PC-9 (cell line): ENCODE data around the gene MX2. TPM values are rescaled to one million over a fixed set of nuclear protein-coding genes. Genes with fewer than 3 reads are reported as not detected.

Experiments
- BruUV-seq: library from RNA; stranded (reverse); fragments of 400-500 nt; replicated peaks from 2 replicates; lab custom pipeline; 2021; lab: Mats Ljungman, UMichigan
- CTCF ChIA-PET: fragments of 300-600 bp; sonication (Branson Sonifier 250); formaldehyde crosslinking; loops from one replicate; lab custom pipeline; 2022; ENCODE audit warnings: antibody characterized with exemption; lab: Charles Lee
- POLR2A ChIA-PET: fragments of 300-600 bp; sonication (Branson Sonifier 250); formaldehyde crosslinking; loops from one replicate; lab custom pipeline; 2022; ENCODE audit warnings: antibody characterized with exemption; ENCODE audit not compliant: unreplicated experiment; lab: Charles Lee
- DNase-seq, 2 experiments: peaks; one replicate each; pipeline versions ENCODE4 v3.0.0 to v3.0.0-alpha.2; 2015 to 2022; ENCODE audit warnings: mixed read lengths in 1 of 2
- H2AFZ ChIP-seq: fragments of 200-600 bp; sonication (generic); 2 replicates; pipeline ENCODE4 v1.8.1; 2017; ENCODE audit warnings: antibody characterized with exemption
- H3F3A ChIP-seq: fragments of 200-600 bp; sonication (generic); 2 replicates; pipeline ENCODE4 v1.8.1; 2017; ENCODE audit warnings: antibody characterized with exemption, mild to moderate bottlenecking, low read depth; ENCODE audit not compliant: insufficient read depth
- H3K27ac ChIP-seq: fragments of 200-600 bp; sonication (generic); 2 replicates; pipeline ENCODE4 v1.6.1; 2016; ENCODE audit warnings: mixed run types
- H3K27me3 ChIP-seq: fragments of 200-600 bp; sonication (generic); 2 replicates; pipeline ENCODE4 v1.6.1; 2016; ENCODE audit warnings: low read depth, mixed run types; ENCODE audit not compliant: insufficient read depth
- H3K36me3 ChIP-seq: fragments of 200-600 bp; sonication (generic); 2 replicates; pipeline ENCODE4 v1.6.1; 2016; ENCODE audit warnings: low read depth, mixed run types
- H3K4me1 ChIP-seq: fragments of 200-600 bp; sonication (generic); replicated peaks from 2 replicates; pipeline ENCODE4 v1.6.1; 2016; ENCODE audit warnings: mixed run types; ENCODE audit not compliant: insufficient read depth
- H3K4me2 ChIP-seq: fragments of 200-600 bp; sonication (generic); 2 replicates; pipeline ENCODE4 v1.6.1; 2017; ENCODE audit warnings: mixed run types
- H3K4me3 ChIP-seq: fragments of 200-600 bp; sonication (generic); 2 replicates; pipeline ENCODE4 v1.6.1; 2016; ENCODE audit warnings: mixed run types
- H3K79me2 ChIP-seq: fragments of 200-600 bp; sonication (generic); 2 replicates; pipeline ENCODE4 v1.6.1; 2017; ENCODE audit warnings: low read depth, mixed run types
- H3K9me2 ChIP-seq: fragments of 200-600 bp; sonication (generic); 2 replicates; pipeline ENCODE4 v1.8.1; 2017; ENCODE audit warnings: mild to moderate bottlenecking; ENCODE audit not compliant: insufficient read depth
- H3K9me3 ChIP-seq: fragments of 200-600 bp; sonication (generic); 2 replicates; pipeline ENCODE4 v1.8.1; 2016; ENCODE audit warnings: low read depth; ENCODE audit not compliant: insufficient read depth
- H4K20me1 ChIP-seq: fragments of 200-600 bp; sonication (generic); 2 replicates; pipeline ENCODE4 v1.8.1; 2017; ENCODE audit not compliant: insufficient read depth
- CTCF ChIP-seq: fragments of 200-600 bp; sonication (generic); conservative IDR thresholded peaks from 2 replicates; pipeline ENCODE4 v1.6.1; 2017; ENCODE audit warnings: mixed run types, antibody characterized with exemption, mild to moderate bottlenecking, moderate library complexity
- EZH2 ChIP-seq: fragments of 200-600 bp; sonication (generic); IDR thresholded peaks from 2 replicates; pipeline ENCODE4 v1.8.0; 2017; ENCODE audit warnings: antibody characterized with exemption, low read depth
- intact Hi-C: fragments of 100-400 bp; cut with micrococcal nuclease; formaldehyde crosslinking; loops from one replicate; pipeline ENCODE4 v1.10.0; 2022; ENCODE audit not compliant: unreplicated experiment
- total RNA-seq: library from RNA; stranded (reverse); gene quantifications from 2 replicates; pipeline ENCODE4 v1.2.3, GENCODE V29; 2021

MX2 gene
- total RNA-seq, 1 experiment from 2014 or later = 2.5 TPM

GRCh38 chr21:41442481-41443186 is 80.8 kb downstream of the MX2 start:
- no TSS peak for BruUV-seq
- Histone ChIP-seq H2AFZ (no peak overlapping the region), H3K4me2 (no peak overlapping the region), H3K27ac (no peak overlapping the region), H3K27me3 (no peaks in the 10 kb centered on the region), H3K4me1 (no peaks in the 10 kb centered on the region), H3F3A (no peaks in the 10 kb centered on the region), H3K9me3 (no peaks in the 10 kb centered on the region), H4K20me1 (no peaks in the 10 kb centered on the region), H3K36me3 (no peaks in the 10 kb centered on the region), H3K79me2 (no peaks in the 10 kb centered on the region), H3K4me3 (no peak overlapping the region), H3K9me2 (no peaks in the 10 kb centered on the region)
- ChIA-PET POLR2A (no interaction called here), CTCF (no interaction called here)
- TF ChIP-seq CTCF (no peak), EZH2 (no peak)
- intact Hi-C loops = no loop called here
- DNase-seq = no peak

- intact Hi-C loops = no loop called here
Observed at GRCh38 chr21:41443562-41443961, 81.7 kb downstream of the MX2 start.

GRCh38 chr21:41444703-41445464 is 83.1 kb downstream of the MX2 start:
- H3K79me2 ChIP-seq = no peaks in the 10 kb centered on the region
- no peaks in the 10 kb centered on the region for H4K20me1 ChIP-seq
- no peaks in the 10 kb centered on the region for H3K4me1 ChIP-seq
- no TSS peak for BruUV-seq
- POLR2A ChIA-PET = no interaction called here
- no peak overlapping the region for H3K27ac ChIP-seq
- no peak overlapping the region for H2AFZ ChIP-seq
- no peaks in the 10 kb centered on the region for H3K9me3 ChIP-seq
- no peaks in the 10 kb centered on the region for H3K36me3 ChIP-seq
- H3K4me2 ChIP-seq = no peak overlapping the region
- H3F3A ChIP-seq = no peaks in the 10 kb centered on the region
- TF ChIP-seq CTCF = no peak
- no peak for TF ChIP-seq EZH2
- no peaks in the 10 kb centered on the region for H3K9me2 ChIP-seq
- intact Hi-C loops = no loop called here
- H3K4me3 ChIP-seq = no peak overlapping the region
- H3K27me3 ChIP-seq = no peaks in the 10 kb centered on the region
- CTCF ChIA-PET = no interaction called here
- DNase-seq = no peak

More at GRCh38 chr21:41443562-41443961, 81.7 kb downstream of the MX2 start:
- no peak for DNase-seq
- H3K9me2 ChIP-seq = no peaks in the 10 kb centered on the region
- no peaks in the 10 kb centered on the region for H3K9me3 ChIP-seq
- no peaks in the 10 kb centered on the region for H3K79me2 ChIP-seq
- H2AFZ ChIP-seq = no peak overlapping the region
- H3F3A ChIP-seq = no peaks in the 10 kb centered on the region
- H3K27ac ChIP-seq = no peak overlapping the region
- H3K4me1 ChIP-seq = no peaks in the 10 kb centered on the region
- TF ChIP-seq CTCF (no peak), EZH2 (no peak)
- no peak overlapping the region for H3K4me3 ChIP-seq
- H3K4me2 ChIP-seq = no peak overlapping the region
- ChIA-PET CTCF (no interaction called here), POLR2A (no interaction called here)
- H3K36me3 ChIP-seq = no peaks in the 10 kb centered on the region
- H3K27me3 ChIP-seq = no peaks in the 10 kb centered on the region
- no peaks in the 10 kb centered on the region for H4K20me1 ChIP-seq
- BruUV-seq = no TSS peak
